OCI-LY1 (cell line): ENCODE data around the gene FILIP1L.

Source experiments
- CTCF ChIP-seq: fragments of 200-600 bp; sonication (generic), shearing (Covaris generic); IDR thresholded peaks from 2 replicates; pipeline ENCODE4 v1.5.1; 2017; ENCODE audit warnings: mild to moderate bottlenecking, antibody characterized with exemption, low read length, moderate library complexity, mixed read lengths
- EZH2 ChIP-seq: fragments of 200-600 bp; sonication (generic), shearing (Covaris generic); IDR thresholded peaks from 2 replicates; pipeline ENCODE4 v1.8.0; 2017; ENCODE audit warnings: borderline replicate concordance, mixed run types, mild to moderate bottlenecking, antibody characterized with exemption, low read length, moderate library complexity, mixed read lengths

- TF ChIP-seq CTCF (no peak), EZH2 (no peak)
These were observed 82.1 kb downstream of the FILIP1L start for GRCh38 chr3:100032243-100032642.
